Stomach smooth muscle (tissue), 2 donors: ENCODE measurements around the gene SYNM.
"Not testable (repeated sequence)": the region's sequence is repeated elsewhere in the genome, so short reads cannot be mapped to it uniquely, and the experiment has no call there.

Experiments
- H3K27ac ChIP-seq: one replicate; pipeline ENCODE4 v1.7.0; 2013; ENCODE audit warnings: mild to moderate bottlenecking, low read length, inconsistent platforms
- H3K27me3 ChIP-seq, 2 donors: one replicate each; pipeline ENCODE4 v1.7.0; 2013; ENCODE audit warnings: low read length in 2 of 2; ENCODE audit not compliant: insufficient read depth in 2 of 2, control insufficient read depth in 1 of 2
- H3K36me3 ChIP-seq, 2 donors: one replicate each; pipeline ENCODE4 v1.7.0; 2013; ENCODE audit warnings: low read length in 2 of 2; ENCODE audit not compliant: control insufficient read depth in 2 of 2, insufficient read depth in 2 of 2
- H3K4me1 ChIP-seq: one replicate; pipeline ENCODE4 v1.7.0; 2013; ENCODE audit warnings: low read length; ENCODE audit not compliant: control insufficient read depth, insufficient read depth
- H3K4me3 ChIP-seq, 2 donors: one replicate each; pipeline ENCODE4 v1.7.0; 2013; ENCODE audit warnings: low read length in 2 of 2
- H3K9ac ChIP-seq, 2 donors: one replicate each; pipeline ENCODE4 v1.7.0; 2013; ENCODE audit warnings: low read length in 2 of 2, mild to moderate bottlenecking in 1 of 2
- H3K9me3 ChIP-seq, 2 donors: one replicate each; pipeline ENCODE4 v1.7.0; 2013; ENCODE audit warnings: low read length in 2 of 2; ENCODE audit not compliant: control insufficient read depth in 2 of 2
- donor health status: healthy.
- donor health status: Pancreatic carcinoma.

The SYNM gene

DNA sequence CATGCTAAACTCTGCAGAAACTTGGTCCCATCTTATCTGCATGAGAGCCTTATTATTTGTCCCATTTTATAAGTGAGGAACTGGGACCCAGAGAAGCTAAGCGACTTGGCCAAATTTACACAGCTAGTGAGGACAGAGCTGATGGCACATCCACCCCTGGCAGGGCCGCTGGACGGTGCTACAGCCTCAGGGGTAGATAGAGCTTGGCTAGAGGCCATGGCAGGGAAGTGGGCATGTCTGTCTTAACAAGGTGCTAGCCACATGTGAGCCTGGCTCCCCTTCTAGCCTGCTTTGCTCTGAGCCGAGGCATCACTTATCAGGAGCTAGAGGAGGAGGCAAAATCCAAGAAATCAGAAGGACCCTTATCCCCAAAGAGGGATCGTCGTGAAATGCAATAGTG lies 36.7 kb upstream of the SYNM start:
- Histone ChIP-seq H3K4me1 (no peaks in the 10 kb centered on the region), H3K27ac (no peak overlapping the region), H3K9me3 (no peaks in the 10 kb centered on the region), H3K9ac (no peak overlapping the region), H3K36me3 (no peaks in the 10 kb centered on the region), H3K27me3 (no peaks in the 10 kb centered on the region), H3K4me3 (no peak overlapping the region)

DNA sequence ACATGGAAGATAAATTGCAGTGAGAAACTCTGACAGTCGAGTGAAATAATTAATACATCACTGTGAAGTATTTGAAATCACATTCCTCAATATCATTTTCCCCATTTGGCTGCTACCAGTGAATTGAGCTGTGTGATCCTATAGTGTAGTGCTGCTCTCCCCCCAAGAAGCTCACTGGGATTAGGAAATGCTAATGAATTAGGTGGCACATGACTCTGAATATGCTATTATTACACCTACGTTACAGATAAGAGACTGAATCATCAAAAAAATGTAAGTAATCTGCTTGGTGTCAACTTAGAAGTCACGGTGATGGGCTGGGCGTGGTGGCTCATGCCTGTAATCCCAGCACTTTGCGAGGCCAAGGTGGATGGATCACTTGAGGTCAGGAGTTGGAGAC lies 34.7 kb upstream of the SYNM start:
- Histone ChIP-seq H3K27me3 (no peaks in the 10 kb centered on the region), H3K27ac (no peak overlapping the region), H3K9ac (no peak overlapping the region), H3K4me1 (no peaks in the 10 kb centered on the region), H3K4me3 (no peak overlapping the region), H3K9me3 (no peaks in the 10 kb centered on the region), H3K36me3 (no peaks in the 10 kb centered on the region)

DNA sequence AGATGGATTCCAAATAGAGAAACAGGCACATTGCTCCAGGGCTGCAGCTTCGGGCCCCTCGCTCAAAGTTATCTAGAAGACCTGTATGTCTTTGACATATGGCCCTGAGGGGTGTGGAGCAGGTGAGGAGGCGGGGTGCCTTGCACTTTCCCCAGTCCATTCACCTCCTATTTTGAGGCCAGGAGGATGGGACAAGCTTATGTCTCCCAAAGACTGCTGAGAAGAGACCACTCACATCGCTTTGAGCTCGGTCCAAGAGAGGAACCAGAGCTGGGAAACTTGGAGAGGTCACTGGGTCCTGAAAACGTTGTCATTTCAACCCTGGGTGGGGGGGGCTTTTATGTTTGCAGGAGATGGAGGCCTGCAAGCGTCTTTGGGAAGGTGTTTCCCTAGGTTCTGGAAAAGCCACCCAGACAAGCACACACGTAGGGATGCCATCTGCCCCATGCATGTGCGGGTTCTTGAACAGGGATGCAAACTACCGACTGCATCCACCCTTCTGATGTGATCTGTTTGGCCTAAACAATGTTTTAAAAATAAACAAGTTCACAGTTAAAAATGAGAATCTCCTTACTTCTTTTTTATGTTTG lies 33.7 kb upstream of the SYNM start:
- H3K4me1 ChIP-seq, result no peaks in the 10 kb centered on the region
- H3K27me3 ChIP-seq, result no peaks in the 10 kb centered on the region
- no peaks in the 10 kb centered on the region for H3K9me3 ChIP-seq
- H3K4me3 ChIP-seq, result no peak overlapping the region
- H3K36me3 ChIP-seq, result no peaks in the 10 kb centered on the region
- H3K27ac ChIP-seq, result no peak overlapping the region
- no peak overlapping the region for H3K9ac ChIP-seq

DNA sequence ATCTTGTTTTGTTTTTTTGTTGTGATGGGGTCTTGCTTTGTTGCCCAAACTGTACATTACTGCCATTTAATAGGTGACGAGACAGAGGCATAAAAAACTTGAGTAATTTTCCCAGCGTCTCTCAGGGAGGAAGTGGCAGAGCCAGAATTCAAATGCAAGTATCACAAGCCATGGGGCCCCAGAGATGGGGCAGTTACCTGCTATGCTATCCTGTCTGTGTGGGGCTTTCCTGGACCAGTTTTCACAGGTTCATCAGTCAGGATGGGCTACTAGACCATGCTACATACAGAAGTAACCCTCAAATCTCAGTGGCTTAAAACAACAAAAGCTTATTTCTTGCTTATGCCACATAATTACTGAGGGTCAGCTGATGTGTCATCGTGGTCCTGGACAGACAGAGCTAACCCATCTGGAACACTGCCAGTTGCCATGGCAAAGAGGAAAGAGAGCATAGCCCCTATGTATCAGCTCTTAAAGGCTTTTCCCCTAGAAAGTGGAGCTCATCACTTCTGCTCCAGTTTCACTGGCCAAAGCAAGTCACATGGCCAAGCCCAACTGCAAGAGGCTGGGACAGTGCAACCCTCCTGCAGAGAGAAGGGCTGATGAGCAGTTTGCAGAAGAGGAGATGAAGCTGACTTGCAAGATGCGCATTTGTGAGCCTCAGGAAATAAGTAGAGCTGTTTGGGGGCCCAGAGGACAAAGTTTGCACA lies 31.7 kb upstream of the SYNM start:
- H3K27me3 ChIP-seq, result no peaks in the 10 kb centered on the region
- H3K4me3 ChIP-seq, result no peak overlapping the region
- H3K27ac ChIP-seq, result no peak overlapping the region
- H3K4me1 ChIP-seq, result no peaks in the 10 kb centered on the region
- no peaks in the 10 kb centered on the region for H3K36me3 ChIP-seq
- no peak overlapping the region for H3K9ac ChIP-seq
- no peaks in the 10 kb centered on the region for H3K9me3 ChIP-seq

DNA sequence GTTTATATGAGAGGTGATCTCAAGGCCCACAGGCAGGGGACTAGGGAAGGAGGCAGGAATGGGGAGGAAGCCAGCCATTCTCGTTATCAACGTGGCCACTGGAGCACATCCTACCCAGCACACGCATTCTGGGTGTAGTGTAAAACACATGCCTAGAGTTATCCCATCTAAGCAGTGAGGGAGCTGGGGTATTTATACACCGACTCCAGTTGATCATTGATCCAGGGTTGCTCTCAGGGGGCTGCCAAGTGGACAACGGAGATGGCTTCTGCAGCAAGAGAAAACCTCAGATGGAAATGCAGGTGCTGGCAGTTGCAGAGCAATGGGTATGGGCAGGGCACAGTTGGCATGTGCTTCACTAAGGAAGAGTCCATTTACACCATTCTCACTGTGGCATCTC lies 30.4 kb upstream of the SYNM start:
- no peaks in the 10 kb centered on the region for H3K4me1 ChIP-seq
- H3K36me3 ChIP-seq, result no peaks in the 10 kb centered on the region
- no peaks in the 10 kb centered on the region for H3K9me3 ChIP-seq
- no peak overlapping the region for H3K9ac ChIP-seq
- no peak overlapping the region for H3K4me3 ChIP-seq
- H3K27ac ChIP-seq, result no peak overlapping the region
- no peaks in the 10 kb centered on the region for H3K27me3 ChIP-seq

DNA sequence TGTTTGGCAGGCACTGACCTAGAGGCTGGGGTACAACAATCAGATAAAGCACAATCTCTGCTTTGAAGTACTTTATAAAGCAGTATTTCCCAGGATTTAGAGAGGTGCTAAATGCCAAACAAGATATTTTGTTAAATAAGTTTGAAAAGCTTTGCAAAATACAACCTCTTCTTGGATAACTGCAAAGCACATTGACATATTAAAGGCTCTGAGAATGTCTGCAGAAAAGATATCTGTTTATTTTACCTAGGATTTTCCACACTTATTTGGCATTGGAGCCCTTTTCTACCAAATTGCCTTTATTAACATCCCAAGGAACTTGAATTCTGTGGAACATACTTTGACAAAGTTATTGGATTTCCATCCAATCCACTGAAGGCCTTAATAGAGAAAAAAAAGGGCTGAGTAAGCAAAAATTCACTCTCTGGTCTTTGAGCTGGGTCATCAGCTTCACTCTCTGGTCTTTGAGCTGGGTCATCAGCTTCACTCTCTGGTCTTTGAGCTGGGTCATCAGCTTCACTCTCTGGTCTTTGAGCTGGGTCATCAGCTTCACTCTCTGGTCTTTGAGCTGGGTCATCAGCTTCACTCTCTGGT lies 29.7 kb upstream of the SYNM start:
- H3K4me1 ChIP-seq, H3K27ac ChIP-seq: not testable (repeated sequence)

DNA sequence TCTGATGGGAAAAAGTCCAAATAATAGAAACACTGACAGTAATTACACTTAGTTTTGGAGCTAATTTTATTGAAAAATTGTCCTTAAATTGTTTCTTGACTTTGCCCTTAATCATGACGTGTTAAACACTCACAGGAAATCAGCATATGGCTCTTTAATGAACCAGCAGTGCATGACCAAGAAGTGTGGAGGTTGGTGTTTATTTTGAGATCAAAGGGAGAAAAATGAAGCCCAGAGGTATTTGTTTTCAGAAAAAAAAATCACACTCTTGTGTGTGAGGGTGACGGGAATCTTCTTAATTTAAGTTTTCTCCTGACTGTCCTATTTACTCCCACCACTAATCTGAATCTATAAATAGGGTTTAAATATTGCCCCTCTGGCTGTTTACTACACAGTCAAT lies 28.8 kb upstream of the SYNM start:
- Histone ChIP-seq H3K4me3 (peak overlapping the region in 1 of 2 donors; percentile 72), H3K9ac (peak overlapping the region in 1 of 2 donors; percentile 51)

More for the DNA sequence above, 29.7 kb upstream of the SYNM start:
- H3K27me3 ChIP-seq, H3K36me3 ChIP-seq, H3K4me3 ChIP-seq, H3K9ac ChIP-seq, H3K9me3 ChIP-seq: not testable (repeated sequence)

DNA sequence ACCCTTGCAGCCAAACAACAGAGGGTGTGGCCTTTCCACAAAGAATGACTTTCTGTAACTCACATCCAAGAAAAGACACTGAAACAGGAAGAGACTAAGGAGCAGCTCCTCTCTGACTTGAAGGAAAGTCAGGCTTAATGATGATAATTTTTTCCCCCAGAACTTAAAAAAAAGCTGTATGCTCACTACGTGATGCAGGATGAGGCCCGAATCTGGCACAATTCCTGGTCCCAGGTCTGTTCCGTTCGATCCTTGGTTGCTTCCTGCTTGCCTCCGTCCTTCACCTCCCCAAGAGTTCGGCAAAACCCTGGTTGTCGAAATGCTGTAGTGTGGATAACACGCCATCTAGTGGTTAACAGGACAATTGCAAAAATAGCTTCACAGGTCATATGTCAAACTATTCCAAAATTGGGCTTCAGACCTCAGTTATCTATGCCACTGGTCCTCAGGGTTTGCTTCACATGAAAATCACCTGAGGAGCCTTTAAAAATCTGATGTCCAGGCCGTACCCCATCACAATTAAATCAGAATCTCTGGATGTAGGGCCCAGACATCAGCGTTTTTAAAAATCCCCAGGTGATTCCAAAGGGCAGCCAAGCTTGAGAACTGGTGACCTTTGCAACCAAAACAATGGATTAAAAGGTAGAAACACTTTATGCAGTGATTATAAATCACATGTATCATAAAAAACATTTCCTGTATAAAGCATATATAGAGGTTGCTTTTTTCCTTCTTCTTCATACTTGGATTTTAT lies 28.1 kb upstream of the SYNM start:
- H3K9ac ChIP-seq, result peak overlapping the region; percentile 51 to 60
- peak overlapping the region; percentile 63 to 72 for H3K4me3 ChIP-seq
- no peaks in the 10 kb centered on the region for H3K4me1 ChIP-seq
- no peaks in the 10 kb centered on the region for H3K9me3 ChIP-seq
- H3K27ac ChIP-seq, result no peak overlapping the region
- no peaks in the 10 kb centered on the region for H3K27me3 ChIP-seq
- no peaks in the 10 kb centered on the region for H3K36me3 ChIP-seq

More for the DNA sequence above, 28.8 kb upstream of the SYNM start:
- H3K36me3 ChIP-seq, result no peaks in the 10 kb centered on the region
- H3K27me3 ChIP-seq, result no peaks in the 10 kb centered on the region
- no peaks in the 10 kb centered on the region for H3K4me1 ChIP-seq
- no peak overlapping the region for H3K27ac ChIP-seq
- H3K9me3 ChIP-seq, result no peaks in the 10 kb centered on the region

DNA sequence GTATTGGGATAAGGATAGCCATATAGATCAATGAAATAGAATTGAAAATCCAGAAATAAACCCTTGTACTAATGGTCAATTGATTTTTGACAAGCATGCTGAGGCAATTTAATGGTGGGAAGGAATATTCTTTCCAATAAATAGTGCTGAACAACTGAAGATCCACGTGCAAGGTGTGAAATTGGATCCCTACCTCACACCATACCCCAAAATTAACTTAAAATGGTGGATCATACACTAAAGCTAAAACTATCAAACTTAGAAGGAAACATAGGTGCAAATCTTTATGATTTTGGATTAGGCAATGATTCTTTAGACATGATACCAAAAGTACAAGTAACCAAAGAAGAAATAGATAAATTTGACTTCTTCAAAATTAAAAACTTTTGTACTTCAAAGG lies 22.1 kb upstream of the SYNM start:
- peaks cover 0 to 3% of the 10 kb centered on the region in 2 donors for H3K9me3 ChIP-seq
- no peaks in the 10 kb centered on the region for H3K27me3 ChIP-seq
- no peak overlapping the region for H3K9ac ChIP-seq
- H3K4me1 ChIP-seq, result peaks cover 4% of the 10 kb centered on the region
- no peaks in the 10 kb centered on the region for H3K36me3 ChIP-seq
- H3K4me3 ChIP-seq, result no peak overlapping the region
- H3K27ac ChIP-seq, result no peak overlapping the region

DNA sequence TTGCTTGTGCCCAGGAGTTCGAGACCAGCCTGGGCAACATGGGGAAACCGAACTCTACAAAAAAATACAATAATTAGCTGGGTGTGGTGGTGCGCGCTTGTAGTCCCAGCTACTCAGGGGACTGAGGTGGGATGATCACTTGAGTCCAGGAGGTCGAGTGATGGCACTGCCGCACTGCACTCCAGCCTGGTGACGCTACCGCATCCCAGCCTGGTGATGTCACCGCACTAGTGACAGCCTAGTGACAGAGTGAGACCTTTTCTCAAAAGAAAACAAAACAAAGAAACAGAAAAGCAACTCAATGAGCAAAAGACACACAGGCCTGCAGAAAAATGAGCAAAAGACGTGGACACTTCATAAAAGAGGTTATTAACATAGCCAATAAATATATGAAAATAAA lies 19.9 kb upstream of the SYNM start:
- no peak overlapping the region for H3K27ac ChIP-seq
- H3K4me3 ChIP-seq, result no peak overlapping the region
- H3K4me1 ChIP-seq, result peaks cover 4% of the 10 kb centered on the region
- H3K27me3 ChIP-seq, result no peaks in the 10 kb centered on the region
- no peak overlapping the region for H3K9ac ChIP-seq
- no peaks in the 10 kb centered on the region for H3K36me3 ChIP-seq
- peaks cover 0 to 3% of the 10 kb centered on the region in 2 donors for H3K9me3 ChIP-seq
